Heart right ventricle (tissue), 16 donors: ENCODE measurements around the gene UTS2B. TPM values are rescaled to one million over a fixed set of nuclear protein-coding genes. Genes with fewer than 3 reads are reported as not detected.

Experiments
- ATAC-seq, 8 donors: fragments of 200-7000 bp; cut with Tn5 transposase; one replicate each; pipeline ENCODE4 v1.9.1; 2020; ENCODE audit warnings: mild to moderate bottlenecking in 8 of 8, moderate library complexity in 8 of 8, moderate number of reproducible peaks in 1 of 8
- DNase-seq, 2 donors: peaks; one replicate each; pipeline ENCODE4 v3.0.0-alpha.2; 2020
- H3K27ac ChIP-seq, 10 donors: fragments of 200-600 bp; sonication (generic) in 2 of 10; one replicate each; pipeline versions ENCODE4 v1.5.0 to v1.8.0; 2020 to 2022; ENCODE audit warnings: mild to moderate bottlenecking in 3 of 10
- H3K27me3 ChIP-seq, 7 donors: fragments of 200-600 bp; one replicate each; pipeline ENCODE4 v1.8.0; 2021 to 2022; ENCODE audit warnings: mild to moderate bottlenecking in 2 of 7
- H3K36me3 ChIP-seq, 9 donors: fragments of 200-600 bp; sonication (generic) in 1 of 9; one replicate each; pipeline versions ENCODE4 v1.5.0 to v1.8.0; 2020 to 2022; ENCODE audit warnings: mild to moderate bottlenecking in 2 of 9
- H3K4me1 ChIP-seq, 9 donors: fragments of 200-600 bp; sonication (generic) in 1 of 9; one replicate each; pipeline versions ENCODE4 v1.5.0 to v1.8.0; 2020 to 2022; ENCODE audit warnings: mild to moderate bottlenecking in 4 of 9
- H3K4me3 ChIP-seq, 10 donors: fragments of 200-600 bp; sonication (generic) in 2 of 10; one replicate each; pipeline versions ENCODE4 v1.5.0 to v1.8.0; 2020 to 2022; ENCODE audit warnings: mild to moderate bottlenecking in 7 of 10, moderate library complexity in 2 of 10
- H3K9me3 ChIP-seq, 11 donors: fragments of 200-600 bp in 10 of 11; sonication (generic) in 2 of 11; one replicate each; pipeline versions ENCODE4 v1.5.0 to v1.8.0; 2013 to 2022; ENCODE audit warnings: mild to moderate bottlenecking in 2 of 11, control low read depth in 1 of 11, moderate library complexity in 1 of 11
- CTCF ChIP-seq, 9 donors: fragments of 200-600 bp; sonication (generic) in 2 of 9; IDR thresholded peaks; one replicate each; pipeline versions ENCODE4 v1.5.0 to v1.8.0; 2021 to 2022; ENCODE audit warnings: antibody characterized with exemption in 9 of 9, mild to moderate bottlenecking in 5 of 9, moderate library complexity in 1 of 9
- WGBS, 2 donors: extraction: QIAGEN DNeasy Blood & Tissue Kit; methylation state at CpG; one replicate each; pipeline ENCODE4 v1.1.7; 2013; ENCODE audit warnings: inconsistent platforms in 1 of 2; 5-methylcytosine and 5-hydroxymethylcytosine counted together
- intact Hi-C, 10 donors: fragments of 100-400 bp; cut with DNase I; formaldehyde crosslinking; loops; one replicate each; pipeline versions ENCODE4 v1.11.1 to v1.14.2; 2022
- polyA plus RNA-seq, 2 donors: library from polyadenylated mRNA; stranded (reverse); fragments of 200-250 nt; gene quantifications; one replicate each; pipeline ENCODE4 v1.2.3, GENCODE V29; 2013
- total RNA-seq, 10 donors: library from RNA; stranded (reverse); fragmentation: NEBNext Ultra II Directional in 3 of 10; extraction: Animal tissue kit (Norgen Biotek cat#: 25700) in 3 of 10; gene quantifications; one replicate each; pipeline versions ENCODE4 v1.2.1 to v1.2.4, GENCODE V29; 2021 to 2023
- donor health status: Arrhythmogenic right ventricular cardiomyopathy.
- donor health status: ischemic (EF 13 %, LVEDD 7.1; RV severe dilation, severe dysfunction).
- donor health status: healthy with polysubstance abuse.
- donor health status: DM: no; HTN: yes; CAD: no.
- donor health status: DM: no; HTN: no; CAD: no.
- donor health status: ischemic (EF 25% LVEDD 6.9; RV normal size, moderate dysfunction).
- donor health status: ischemic (EF 25% LVEDD 5.7; RV mildly dilated, moderate dysfunction).
- donor health status: healthy.
- donor health status: DM: yes; HTN: yes; CAD: no.
- donor health status: Ischemic cardiomyopathy.
- donor health status: ischemic (EF 35%, LVEDD 5.7; RV mildly dilated, moderate dysfunction).
- donor health status: nonischemic (EF 11% LVEDD 7.7; RV severe dilation, severe dysfunction).
- donor health status: DM: yes; HTN: yes; CAD: no.
- donor health status: PGD.
- donor health status: ischemic (EF 29% LVEDD 5.4; RV normal size, mild dysfunction).
- donor health status: nonischemic (EF 23%, LVEDD 6.1; RV moderate dilation, normal function).

The UTS2B gene
- total and polyA plus RNA-seq, 12 donors, result 0.10 to 0.53 (median 0.25) TPM; not detected in 5

DNA sequence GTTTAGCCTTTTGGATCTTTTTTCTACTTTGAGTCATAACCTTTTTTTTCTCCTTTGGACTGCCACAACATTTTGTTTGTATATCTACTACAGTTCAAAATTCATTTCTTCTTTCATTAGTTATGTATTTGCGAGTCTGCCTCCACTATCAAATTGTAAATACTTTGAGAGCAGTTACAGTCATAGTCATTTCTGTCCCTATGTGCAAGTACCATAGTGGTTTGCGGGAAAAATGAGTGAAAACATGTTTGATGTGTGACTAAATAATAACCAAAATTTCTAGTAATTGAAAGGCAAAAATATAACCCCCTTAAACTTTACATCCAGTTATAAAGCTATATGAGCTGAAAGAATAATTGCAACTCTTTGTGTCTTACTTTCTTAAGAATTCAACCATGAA is 46.9 kb downstream of the UTS2B start:
- no peak for TF ChIP-seq CTCF (IDR thresholded peaks at IDR 0.05)
- no peak overlapping the region for H3K4me3 ChIP-seq
- H3K27ac ChIP-seq, result no peak overlapping the region
- no peaks in the 10 kb centered on the region for H3K27me3 ChIP-seq
- DNase-seq (no peak), ATAC-seq (no peak)
- WGBS, 2 donors, result 94 to 99% methylated on average over 2 of the region's 2 CpGs
- no peaks in the 10 kb centered on the region for H3K36me3 ChIP-seq
- H3K4me1 ChIP-seq, result no peaks in the 10 kb centered on the region
- intact Hi-C loops, result no loop called here
- peaks cover 0 to 14% (median 0%) of the 10 kb centered on the region in 11 donors for H3K9me3 ChIP-seq

DNA sequence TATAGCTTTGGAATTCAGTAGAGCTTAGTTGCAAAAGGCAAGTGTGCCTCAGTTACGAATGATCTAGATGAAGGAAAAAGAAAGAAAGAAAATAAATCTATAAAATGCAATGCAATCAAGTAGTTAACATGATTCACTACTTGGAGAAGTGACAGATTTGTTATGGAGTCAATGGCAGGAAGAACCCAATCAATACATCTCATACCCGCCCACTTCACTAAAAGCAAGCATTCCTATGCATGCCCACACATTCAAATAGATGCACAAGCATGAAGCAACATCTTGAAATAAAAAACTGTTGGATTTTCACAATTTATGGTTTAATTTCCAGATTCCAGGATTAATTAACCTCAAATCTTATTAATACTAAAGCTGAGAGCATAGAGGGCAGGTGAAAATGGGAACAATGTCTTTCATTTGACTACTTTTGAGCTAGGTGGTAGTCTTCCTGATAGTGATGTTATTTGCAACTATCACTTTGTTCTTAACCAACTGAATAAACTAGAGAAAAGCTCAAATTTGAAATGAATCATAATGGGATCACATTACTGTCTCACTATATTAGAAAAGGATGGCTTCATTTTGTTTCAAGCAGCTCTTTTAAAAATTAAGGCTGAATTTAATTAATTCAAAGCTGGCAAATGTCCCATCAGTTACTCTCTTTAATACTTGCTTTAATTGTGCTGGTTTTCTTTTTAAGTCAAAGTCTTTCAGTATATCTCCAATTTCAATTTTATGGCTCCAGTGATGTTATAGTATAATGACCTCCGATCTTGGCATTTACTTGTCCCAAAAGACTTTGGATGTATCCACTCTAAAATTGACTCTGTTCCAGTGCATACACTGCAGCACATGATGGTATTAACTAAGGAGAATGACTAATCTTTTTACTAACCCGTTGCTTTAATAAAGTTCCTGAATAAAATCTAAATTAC is 47.8 kb downstream of the UTS2B start:
- no peak overlapping the region for H3K4me3 ChIP-seq
- H3K4me1 ChIP-seq, result no peaks in the 10 kb centered on the region
- 61 to 81% methylated on average over 4 of the region's 4 CpGs for WGBS, 2 donors
- H3K27me3 ChIP-seq, result no peaks in the 10 kb centered on the region
- H3K36me3 ChIP-seq, result no peaks in the 10 kb centered on the region
- no peak overlapping the region for H3K27ac ChIP-seq
- peaks cover 0 to 7% (median 0%) of the 10 kb centered on the region in 11 donors for H3K9me3 ChIP-seq
- DNase-seq, result no peak
- intact Hi-C loops, result no loop called here
- ATAC-seq, result no peak
- TF ChIP-seq CTCF (IDR thresholded peaks at IDR 0.05), result no peak

- no peaks in the 10 kb centered on the region for H3K27me3 ChIP-seq
- H3K27ac ChIP-seq, result no peak overlapping the region
- H3K36me3 ChIP-seq, result no peaks in the 10 kb centered on the region
- ATAC-seq (no peak), DNase-seq (no peak)
- no peaks in the 10 kb centered on the region for H3K4me1 ChIP-seq
- intact Hi-C loops, result no loop called here
- TF ChIP-seq CTCF (IDR thresholded peaks at IDR 0.05), result no peak
- no peaks in the 10 kb centered on the region for H3K9me3 ChIP-seq
- H3K4me3 ChIP-seq, result no peak overlapping the region
These were observed 49.4 kb downstream of the UTS2B start for GRCh38 chr3:191280882-191281281.

DNA sequence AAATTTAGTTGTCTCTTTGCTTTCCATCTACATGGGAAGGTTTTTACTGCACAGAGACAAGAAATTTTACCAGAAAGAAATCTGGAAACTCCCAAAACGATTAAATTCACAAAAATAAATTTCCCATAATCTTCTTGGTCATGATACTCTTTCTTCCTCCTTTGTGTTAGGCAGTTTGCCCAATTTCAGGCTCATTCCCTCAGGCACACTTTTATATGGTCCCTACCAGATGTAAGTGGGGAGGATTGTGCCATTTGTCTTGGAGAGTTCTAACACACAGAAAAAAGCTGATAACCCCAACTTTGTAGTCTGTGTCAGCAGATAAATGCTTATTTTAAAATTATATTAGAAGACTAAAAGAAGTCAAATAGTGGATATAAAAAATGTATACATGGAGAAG is 50.2 kb downstream of the UTS2B start:
- Histone ChIP-seq H3K36me3 (no peaks in the 10 kb centered on the region), H3K4me3 (no peak overlapping the region), H3K9me3 (no peaks in the 10 kb centered on the region), H3K4me1 (no peaks in the 10 kb centered on the region), H3K27me3 (no peaks in the 10 kb centered on the region), H3K27ac (no peak overlapping the region)
- ATAC-seq (no peak), DNase-seq (no peak)
- TF ChIP-seq CTCF (IDR thresholded peaks at IDR 0.05), result no peak
- WGBS, 2 donors, result 38 to 52% methylated on average over 1 of the region's 1 CpG
- intact Hi-C loops, result no loop called here
